Measurements from ENCODE around the gene TSPAN18. TPM values are rescaled to one million over a fixed set of nuclear protein-coding genes. Genes with fewer than 3 reads are reported as not detected.

The TSPAN18 gene
- total RNA-seq, 2 experiments from 2014 or later: 0.85 to 0.92 TPM

GRCh38 chr11:44701276-44701675, 25.5 kb upstream of the TSPAN18 start:
- Mint-ChIP-seq H3K4me3 (no peak overlapping the region), H3K27ac (no peak overlapping the region), H3K36me3 (ENCODE audit: low read depth) (peaks cover 2% of the 10 kb centered on the region), H3K27me3 (peaks cover 2% of the 10 kb centered on the region), H3K9me3 (peaks cover 5% of the 10 kb centered on the region), H3K4me1 (ENCODE audit: low read depth) (no peaks in the 10 kb centered on the region)
- DNase-seq (no peak), ATAC-seq (no peak)
- ChIA-PET POLR2A (no interaction called here), CTCF (no interaction called here)
- no peak for TF ChIP-seq CTCF (IDR thresholded peaks at IDR 0.05)
- intact Hi-C loops (cut with micrococcal nuclease): no loop called here

GRCh38 chr11:44702889-44703288, 23.9 kb upstream of the TSPAN18 start:
- Mint-ChIP-seq H3K36me3 (ENCODE audit: low read depth) (peaks cover 2% of the 10 kb centered on the region), H3K9me3 (peaks cover 5% of the 10 kb centered on the region), H3K27me3 (peaks cover 2% of the 10 kb centered on the region), H3K4me3 (no peak overlapping the region), H3K27ac (no peak overlapping the region), H3K4me1 (ENCODE audit: low read depth) (no peaks in the 10 kb centered on the region)
- POLR2A ChIA-PET: interaction anchor here (0.6 kb wide), 1 partner anchor 38 kb away, joined by 3 read pairs; no protein-coding TSS in a partner anchor
- no peak for TF ChIP-seq CTCF (IDR thresholded peaks at IDR 0.05)
- CTCF ChIA-PET: interaction anchor here (1.9 kb wide), 1 partner anchor 72 kb away, joined by 5 read pairs; no protein-coding TSS in a partner anchor
- intact Hi-C loops (cut with micrococcal nuclease): no loop called here
- no peak for DNase-seq
- ATAC-seq: no peak

- Mint-ChIP-seq H3K36me3 (ENCODE audit: low read depth) (peaks cover 2% of the 10 kb centered on the region), H3K27ac (no peak overlapping the region), H3K27me3 (no peaks in the 10 kb centered on the region), H3K4me1 (ENCODE audit: low read depth) (peaks cover 4% of the 10 kb centered on the region), H3K9me3 (peaks cover 5% of the 10 kb centered on the region), H3K4me3 (no peak overlapping the region)
- ATAC-seq (no peak), DNase-seq (no peak)
- intact Hi-C loops (cut with micrococcal nuclease): no loop called here
- POLR2A ChIA-PET: no interaction called here
- TF ChIP-seq CTCF (IDR thresholded peaks at IDR 0.05): no peak
- CTCF ChIA-PET: no interaction called here
Observed at GRCh38 chr11:44707094-44707493, 19.7 kb upstream of the TSPAN18 start.

GRCh38 chr11:44708009-44708408, 18.8 kb upstream of the TSPAN18 start:
- TF ChIP-seq CTCF (IDR thresholded peaks at IDR 0.05): no peak
- Mint-ChIP-seq H3K4me1 (ENCODE audit: low read depth) (peaks cover 4% of the 10 kb centered on the region), H3K4me3 (no peak overlapping the region), H3K9me3 (peaks cover 5% of the 10 kb centered on the region), H3K36me3 (ENCODE audit: low read depth) (peaks cover 2% of the 10 kb centered on the region), H3K27ac (no peak overlapping the region), H3K27me3 (peaks cover 1% of the 10 kb centered on the region)
- ATAC-seq (no peak), DNase-seq (no peak)
- POLR2A ChIA-PET: no interaction called here
- intact Hi-C loops (cut with micrococcal nuclease): no loop called here
- CTCF ChIA-PET: no interaction called here

GRCh38 chr11:44708523-44709280, 18.1 kb upstream of the TSPAN18 start:
- peaks cover 1% of the 10 kb centered on the region for H3K27me3 Mint-ChIP-seq
- ChIA-PET CTCF (no interaction called here), POLR2A (no interaction called here)
- H3K27ac Mint-ChIP-seq: no peak overlapping the region
- H3K9me3 Mint-ChIP-seq: peaks cover 3% of the 10 kb centered on the region
- peaks cover 2% of the 10 kb centered on the region for H3K36me3 Mint-ChIP-seq (ENCODE audit: low read depth)
- no peak for DNase-seq
- peaks cover 4% of the 10 kb centered on the region for H3K4me1 Mint-ChIP-seq (ENCODE audit: low read depth)
- no peak for ATAC-seq
- no peak overlapping the region for H3K4me3 Mint-ChIP-seq
- intact Hi-C loops (cut with micrococcal nuclease): no loop called here
- no peak for TF ChIP-seq CTCF (IDR thresholded peaks at IDR 0.05)

Data from activated CD8-positive, alpha-beta T cell treated with anti-CD3 and anti-CD28 coated beads for 36 hours (primary cell).